Measurements from ENCODE around the gene CLIP3. TPM values are rescaled to one million over a fixed set of nuclear protein-coding genes. Genes with fewer than 3 reads are reported as not detected.

Gene CLIP3
- total and polyA plus RNA-seq, 2 of the 13 experiments (the other 11 are each of a cell fraction or from before 2014, with no cell fraction given) = 0.15 to 1.2 TPM

- 0 out of 2 replicates have a peak, but pooled peaks have one; percentile 50 for TF ChIP-seq SMAD1 (CRISPR knock-in tag; IDR thresholded peaks at IDR 0.05; ENCODE audit: borderline replicate concordance, low read depth)
- TF ChIP-seq ZSCAN30 (CRISPR knock-in tag; IDR thresholded peaks at IDR 0.05) = no peak
- 0 out of 2 replicates have a peak, but pooled peaks have one; percentile 54 for TF ChIP-seq ZC3H4 (CRISPR knock-in tag; IDR thresholded peaks at IDR 0.05; ENCODE audit: borderline replicate concordance)
- TF ChIP-seq ZNF263 (CRISPR knock-in tag; IDR thresholded peaks at IDR 0.05) = peak; percentile 77
- 0 out of 2 replicates have a peak, but pooled peaks have one; percentile 52 for TF ChIP-seq HOXD1 (CRISPR knock-in tag; IDR thresholded peaks at IDR 0.05)
- 0 out of 2 replicates have a peak, but pooled peaks have one; percentile 6 for TF ChIP-seq ZNF598 (CRISPR knock-in tag; IDR thresholded peaks at IDR 0.05; ENCODE audit: borderline replicate concordance)
- no peak for TF ChIP-seq KDM6A (CRISPR knock-in tag; IDR thresholded peaks at IDR 0.05; ENCODE audit: low read depth)
- TF ChIP-seq TEF (CRISPR knock-in tag; IDR thresholded peaks at IDR 0.05) = no peak
- no peak for TF ChIP-seq TIGD3 (CRISPR knock-in tag; IDR thresholded peaks at IDR 0.05; ENCODE audit: borderline replicate concordance)
- no peak; the same call in 1 of the 2 replicates for TF ChIP-seq ARNTL (CRISPR knock-in tag; IDR thresholded peaks at IDR 0.05)
- no peak for TF ChIP-seq ZNF468 (CRISPR knock-in tag; IDR thresholded peaks at IDR 0.05)
- no peak for TF ChIP-seq PHF5A (CRISPR knock-in tag; IDR thresholded peaks at IDR 0.05; ENCODE audit: low read depth, unreplicated experiment)
- TF ChIP-seq HMG20A (CRISPR knock-in tag; IDR thresholded peaks at IDR 0.05; ENCODE audit: borderline replicate concordance) = no peak
- no peak for TF ChIP-seq THAP8 (CRISPR knock-in tag; IDR thresholded peaks at IDR 0.05; ENCODE audit: borderline replicate concordance)
- no peak for TF ChIP-seq ZNF207 (IDR thresholded peaks at IDR 0.05; ENCODE audit: borderline replicate concordance)
- TF ChIP-seq ZSCAN20 (CRISPR knock-in tag; IDR thresholded peaks at IDR 0.05; ENCODE audit: borderline replicate concordance) = no peak
- no peak for TF ChIP-seq TBX3 (IDR thresholded peaks at IDR 0.05; ENCODE audit: borderline replicate concordance)
- TF ChIP-seq ZNF33A (CRISPR knock-in tag; IDR thresholded peaks at IDR 0.05; ENCODE audit: borderline replicate concordance) = no peak
- 0 out of 2 replicates have a peak, but pooled peaks have one; percentile 47 for TF ChIP-seq ZIK1 (CRISPR knock-in tag; IDR thresholded peaks at IDR 0.05; ENCODE audit: borderline replicate concordance, low read depth)
- TF ChIP-seq SAP130 (CRISPR knock-in tag; IDR thresholded peaks at IDR 0.05; ENCODE audit: low read depth) = peak; percentile 76
- TF ChIP-seq ZFY (CRISPR knock-in tag; IDR thresholded peaks at IDR 0.05) = peak; percentile 94
- no peak for TF ChIP-seq WIZ (CRISPR knock-in tag; IDR thresholded peaks at IDR 0.05)
- peak; percentile 84 for TF ChIP-seq KDM5B (CRISPR knock-in tag; IDR thresholded peaks at IDR 0.05; ENCODE audit: borderline replicate concordance)
- no peak for TF ChIP-seq FOXK1 (CRISPR knock-in tag; IDR thresholded peaks at IDR 0.05; ENCODE audit: borderline replicate concordance, low read depth)
- TF ChIP-seq MXI1 (IDR thresholded peaks at IDR 0.05; ENCODE audit: borderline replicate concordance, low read depth, low read length) = 0 out of 3 replicates have a peak, but pooled peaks have one; percentile 24
These were observed 24.2 kb downstream of the CLIP3 start, which contains the start of gene SYNE4 (continued) for GRCh38 chr19:36008336-36008978.

Data from HepG2 (cell line).